GM12878 (cell line): ENCODE results near the gene TDRD12. TPM values are rescaled to one million over a fixed set of nuclear protein-coding genes. Genes with fewer than 3 reads are reported as not detected.

Source experiments
- ATAC-seq: fragments of 200-7000 bp; cut with Tn5 transposase; 3 replicates; pipeline ENCODE4 v1.9.1; 2020; ENCODE audit warnings: mild to moderate bottlenecking, moderate library complexity
- BruUV-seq: library from RNA; stranded (reverse); fragments of 400-500 nt; replicated peaks from 2 replicates; lab custom pipeline; 2021; lab: Mats Ljungman, UMichigan
- CTCF ChIA-PET: fragments of 300-600 bp; sonication (Branson Sonifier 250); formaldehyde crosslinking; extraction: SDS; loops from one replicate; lab custom pipeline; 2021; ENCODE audit warnings: inconsistent platforms; lab: Yijun Ruan, JAX
- POLR2A ChIA-PET: fragments of 350-600 bp; formaldehyde crosslinking; extraction: SDS; loops from one replicate; lab custom pipeline; 2021; ENCODE audit warnings: inconsistent platforms; lab: Charles Lee
- RAD21 ChIA-PET: fragments of 300-600 bp; sonication (Branson Sonifier 250); formaldehyde crosslinking; loops from one replicate; lab custom pipeline; 2023; ENCODE audit warnings: antibody characterized with exemption; ENCODE audit not compliant: unreplicated experiment; lab: Charles Lee
- SMC1A ChIA-PET: fragments of 300-600 bp; sonication (Branson Sonifier 250); formaldehyde crosslinking; loops from one replicate; lab custom pipeline; 2023; ENCODE audit not compliant: unreplicated experiment, uncharacterized antibody; lab: Charles Lee
- DNase-seq: peaks from one replicate; pipeline ENCODE4 v3.0.0-alpha.2; 2011; ENCODE audit warnings: low read depth, low spot score
- FAIRE-seq: peaks from 3 replicates; lab custom pipeline; 2011; peaks lifted over from hg19 to GRCh38; lab: Jason Lieb, UNC
- H2AFZ ChIP-seq: 2 replicates; pipeline ENCODE4 v1.6.0; 2011; ENCODE audit warnings: low read depth, low read length, control low read depth; ENCODE audit not compliant: control insufficient read depth
- H3K27ac ChIP-seq: 2 replicates; pipeline ENCODE4 v1.5.1; 2011; ENCODE audit warnings: control low read depth; ENCODE audit not compliant: control insufficient read depth, insufficient read depth
- H3K27me3 ChIP-seq, 2 experiments: replicated peaks in 1 of 2; 2 replicates each; pipeline versions ENCODE4 v1.6.0 to v1.6.1; 2011; ENCODE audit warnings: low read length in 1 of 2; ENCODE audit not compliant: control insufficient read depth in 2 of 2, insufficient read depth in 2 of 2
- H3K36me3 ChIP-seq, 2 experiments: 2 replicates each; pipeline ENCODE4 v1.5.1; 2011; ENCODE audit warnings: low read length in 1 of 2; ENCODE audit not compliant: control insufficient read depth in 2 of 2, insufficient read depth in 2 of 2
- H3K4me1 ChIP-seq: 2 replicates; pipeline ENCODE4 v1.6.1; 2011; ENCODE audit warnings: mild to moderate bottlenecking, low read length, moderate library complexity, mixed read lengths; ENCODE audit not compliant: control insufficient read depth, insufficient read depth
- H3K4me2 ChIP-seq: 2 replicates; pipeline ENCODE4 v1.6.0; 2011; ENCODE audit warnings: control low read depth; ENCODE audit not compliant: control insufficient read depth, insufficient read depth
- H3K4me3 ChIP-seq: fragments of 200-600 bp; sonication (generic); 2 replicates; pipeline ENCODE4 v1.5.1; 2016
- H3K79me2 ChIP-seq: 2 replicates; pipeline ENCODE4 v1.6.0; 2011; ENCODE audit warnings: low read length; ENCODE audit not compliant: control insufficient read depth, insufficient read depth
- H3K9ac ChIP-seq: 2 replicates; pipeline ENCODE4 v1.8.0; 2011; ENCODE audit warnings: low read length, control low read depth, mixed read lengths; ENCODE audit not compliant: control insufficient read depth, insufficient read depth
- H3K9me3 ChIP-seq: replicated peaks from 3 replicates; pipeline ENCODE4 v1.5.1; 2011; ENCODE audit warnings: mild to moderate bottlenecking, low read length; ENCODE audit not compliant: control insufficient read depth, insufficient read depth
- H4K20me1 ChIP-seq: 2 replicates; pipeline ENCODE4 v1.6.0; 2011; ENCODE audit not compliant: control insufficient read depth, insufficient read depth
- ASH2L ChIP-seq: fragments of 300-600, 200-600 bp; sonication (generic); IDR thresholded peaks from 2 replicates; pipeline ENCODE4 v1.6.1; 2017; ENCODE audit warnings: low read depth, mild to moderate bottlenecking, borderline replicate concordance
- CEBPZ ChIP-seq: fragments of 150-350 bp; IDR thresholded peaks from 2 replicates; pipeline ENCODE4 v1.6.1; 2016; ENCODE audit warnings: low read depth, low read length
- FOS ChIP-seq: IDR thresholded peaks from 3 replicates; pipeline ENCODE4 v1.6.1; 2011; ENCODE audit warnings: borderline replicate concordance; ENCODE audit not compliant: insufficient read length; ENCODE audit errors: extremely low read depth
- LARP7 ChIP-seq: fragments of 450-650 bp; IDR thresholded peaks from 2 replicates; pipeline ENCODE4 v1.6.1; 2017; ENCODE audit warnings: mild to moderate bottlenecking
- MTA2 ChIP-seq: fragments of 450-650 bp; IDR thresholded peaks from 2 replicates; pipeline ENCODE4 v1.6.1; 2016; ENCODE audit warnings: low read depth, mild to moderate bottlenecking, moderate library complexity
- SMARCA5 ChIP-seq: fragments of 450-650 bp; IDR thresholded peaks from 2 replicates; pipeline ENCODE4 v1.6.1; 2017; ENCODE audit warnings: mild to moderate bottlenecking
- WGBS: methylation state at CpG from one replicate; pipeline ENCODE4 v1.1.6; 2016; ENCODE audit warnings: low lambda C conversion rate; ENCODE audit not compliant: insufficient replicate concordance, insufficient coverage; ENCODE audit errors: missing lambda C conversion rate; 5-methylcytosine and 5-hydroxymethylcytosine counted together
- in situ Hi-C: fragments of 300-500 bp; cut with MboI; formaldehyde crosslinking; loops from 9 replicates; pipeline ENCODE4 v1.14.3; 2018; ENCODE audit warnings: mixed read lengths
- intact Hi-C: fragments of 100-400 bp; cut with micrococcal nuclease; formaldehyde crosslinking; loops from one replicate; pipeline ENCODE4 v1.14.2; 2022; ENCODE audit not compliant: unreplicated experiment
- polyA plus RNA-seq, 11 experiments: library from polyadenylated mRNA; depleted of rRNA in 4 of 11; unstranded in 6 of 11; stranded (reverse) in 5 of 11; fragments of >200 nt; fragmentation: Nextera tagmentation in 4 of 11; fragmentation: Illumina TruSeq in 1 of 11; extraction: Ambion mirVana in 4 of 11; extraction: Trizol in 1 of 11; gene quantifications; 1 replicate in 1 of 11; 2 replicates in 10 of 11; pipeline versions ENCODE4 v1.2.1 to v1.2.3, GENCODE V29; 2011 to 2016; ENCODE audit warnings: inconsistent platforms in 2 of 11, missing spikeins in 2 of 11, low read depth in 1 of 11
- total RNA-seq, 4 experiments: library from RNA; depleted of rRNA in 3 of 4; stranded (reverse); fragments of >200 nt in 3 of 4; fragmentation: Illumina TruSeq in 1 of 4; extraction: Trizol in 1 of 4; gene quantifications; 2 replicates each; pipeline versions ENCODE4 v1.2.1 to v1.2.3, GENCODE V29; 2013 to 2021
- TF ChIP-seq, protein P1 (sequence below): fragments of 450-650 bp; conservative IDR thresholded peaks from 2 replicates; pipeline ENCODE4 v1.6.1; 2017; ENCODE audit warnings: mild to moderate bottlenecking, moderate library complexity

The TDRD12 gene
- total and polyA plus RNA-seq, 10 of the 15 experiments (the other 5 are each of a cell fraction or from before 2014, with no cell fraction given), result 0.08 to 0.15 TPM; not detected in 8

GRCh38 chr19:32828643-32829344, 109.2 kb downstream of the TDRD12 start:
- H3K36me3 ChIP-seq, result no peaks in the 10 kb centered on the region
- H3K4me2 ChIP-seq, result no peak overlapping the region
- 86% methylated on average over 15 of the region's 15 CpGs for WGBS
- H2AFZ ChIP-seq, result no peak overlapping the region
- ChIA-PET SMC1A (interaction anchor here (0.8 kb wide), 1 partner anchor 259 kb away, joined by 4 read pairs; no protein-coding TSS in a partner anchor), CTCF (interaction anchor here (1.7 kb wide), 1 partner anchor 9 kb away, joined by 3 read pairs; no protein-coding TSS in a partner anchor), POLR2A (no interaction called here), RAD21 (no interaction called here)
- no TSS peak for BruUV-seq
- no peak overlapping the region for H3K9ac ChIP-seq
- ATAC-seq, result no peak
- H3K27ac ChIP-seq, result no peak overlapping the region
- no peak for DNase-seq
- H3K79me2 ChIP-seq, result no peaks in the 10 kb centered on the region
- FAIRE-seq, result no peak
- intact Hi-C loops, result no loop called here
- H3K27me3 ChIP-seq, result no peaks in the 10 kb centered on the region; a peak in 1 of 4 replicates
- no peak for TF ChIP-seq CEBPZ
- TF ChIP-seq FOS, result no peak
- no peak for TF ChIP-seq SMARCA5
- TF ChIP-seq, protein P1, sequence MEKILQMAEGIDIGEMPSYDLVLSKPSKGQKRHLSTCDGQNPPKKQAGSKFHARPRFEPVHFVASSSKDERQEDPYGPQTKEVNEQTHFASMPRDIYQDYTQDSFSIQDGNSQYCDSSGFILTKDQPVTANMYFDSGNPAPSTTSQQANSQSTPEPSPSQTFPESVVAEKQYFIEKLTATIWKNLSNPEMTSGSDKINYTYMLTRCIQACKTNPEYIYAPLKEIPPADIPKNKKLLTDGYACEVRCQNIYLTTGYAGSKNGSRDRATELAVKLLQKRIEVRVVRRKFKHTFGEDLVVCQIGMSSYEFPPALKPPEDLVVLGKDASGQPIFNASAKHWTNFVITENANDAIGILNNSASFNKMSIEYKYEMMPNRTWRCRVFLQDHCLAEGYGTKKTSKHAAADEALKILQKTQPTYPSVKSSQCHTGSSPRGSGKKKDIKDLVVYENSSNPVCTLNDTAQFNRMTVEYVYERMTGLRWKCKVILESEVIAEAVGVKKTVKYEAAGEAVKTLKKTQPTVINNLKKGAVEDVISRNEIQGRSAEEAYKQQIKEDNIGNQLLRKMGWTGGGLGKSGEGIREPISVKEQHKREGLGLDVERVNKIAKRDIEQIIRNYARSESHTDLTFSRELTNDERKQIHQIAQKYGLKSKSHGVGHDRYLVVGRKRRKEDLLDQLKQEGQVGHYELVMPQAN, result no peak
- no peak for TF ChIP-seq ASH2L
- TF ChIP-seq LARP7, result no peak
- TF ChIP-seq MTA2, result no peak
- H3K4me3 ChIP-seq, result no peak overlapping the region
- no peaks in the 10 kb centered on the region for H4K20me1 ChIP-seq
- H3K9me3 ChIP-seq, result no peaks in the 10 kb centered on the region
- in situ Hi-C loops, result no loop called here
- H3K4me1 ChIP-seq, result no peaks in the 10 kb centered on the region
